GOT3 (cell line): ENCODE measurements around the gene RGMB.

Experiments
- DNase-seq: peaks from one replicate; lab custom pipeline; 2025; ENCODE audit warnings: mixed read lengths; lab: John Stamatoyannopoulos, UW

Gene RGMB

DNA sequence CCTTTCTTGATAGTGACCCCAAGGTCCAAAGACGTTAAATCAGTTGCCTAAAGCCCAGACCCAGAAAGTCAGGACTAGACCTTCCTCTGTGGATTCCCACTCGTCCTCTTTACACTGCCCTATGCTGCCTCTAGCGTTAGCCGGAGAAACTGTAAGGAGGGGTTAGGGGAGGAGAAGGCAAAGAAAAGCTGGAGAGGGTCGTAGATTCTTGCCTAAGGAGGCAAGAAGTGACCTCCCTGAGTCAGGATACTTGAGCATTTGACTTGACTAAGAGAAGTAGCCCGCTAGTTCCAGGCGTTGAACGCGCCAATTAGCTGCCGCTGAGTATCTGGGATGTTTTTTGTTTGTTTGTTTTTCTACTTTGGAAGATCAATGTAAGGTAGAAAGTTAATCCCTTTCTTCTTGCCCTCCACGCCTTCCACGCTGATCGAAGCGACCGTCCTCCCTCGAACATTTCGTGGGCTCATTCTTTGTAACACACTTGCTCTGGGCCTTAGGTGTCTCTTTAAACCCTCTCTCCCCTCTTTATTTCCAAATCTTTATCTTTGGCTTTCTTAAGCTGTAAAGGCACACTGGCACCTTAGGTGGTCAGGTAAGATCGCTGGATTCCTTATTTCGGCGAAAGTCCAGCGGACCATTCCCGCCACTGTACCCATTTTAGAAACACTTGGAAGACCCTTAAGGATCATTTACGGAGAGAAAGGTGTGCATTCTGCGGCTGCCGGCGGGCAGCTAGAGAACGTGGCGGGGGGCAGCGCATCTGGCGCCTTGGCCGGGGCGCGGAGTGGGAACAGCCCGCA lies 5.1 kb upstream of the RGMB start:
- DNase-seq: no peak

DNA sequence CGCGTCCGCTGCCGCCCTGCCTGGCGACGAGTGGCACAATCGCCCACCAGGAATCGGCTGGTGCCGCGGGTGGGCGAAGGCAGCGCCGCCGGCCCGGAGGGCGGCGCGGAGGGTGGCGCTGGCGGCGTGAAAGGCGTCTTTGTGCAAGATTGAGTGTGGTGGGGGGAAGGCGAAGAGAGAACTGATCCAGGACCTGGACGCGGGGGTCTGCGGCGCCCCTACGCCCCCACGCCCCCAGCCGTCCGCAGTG lies 4.6 kb upstream of the RGMB start:
- DNase-seq: no peak

DNA sequence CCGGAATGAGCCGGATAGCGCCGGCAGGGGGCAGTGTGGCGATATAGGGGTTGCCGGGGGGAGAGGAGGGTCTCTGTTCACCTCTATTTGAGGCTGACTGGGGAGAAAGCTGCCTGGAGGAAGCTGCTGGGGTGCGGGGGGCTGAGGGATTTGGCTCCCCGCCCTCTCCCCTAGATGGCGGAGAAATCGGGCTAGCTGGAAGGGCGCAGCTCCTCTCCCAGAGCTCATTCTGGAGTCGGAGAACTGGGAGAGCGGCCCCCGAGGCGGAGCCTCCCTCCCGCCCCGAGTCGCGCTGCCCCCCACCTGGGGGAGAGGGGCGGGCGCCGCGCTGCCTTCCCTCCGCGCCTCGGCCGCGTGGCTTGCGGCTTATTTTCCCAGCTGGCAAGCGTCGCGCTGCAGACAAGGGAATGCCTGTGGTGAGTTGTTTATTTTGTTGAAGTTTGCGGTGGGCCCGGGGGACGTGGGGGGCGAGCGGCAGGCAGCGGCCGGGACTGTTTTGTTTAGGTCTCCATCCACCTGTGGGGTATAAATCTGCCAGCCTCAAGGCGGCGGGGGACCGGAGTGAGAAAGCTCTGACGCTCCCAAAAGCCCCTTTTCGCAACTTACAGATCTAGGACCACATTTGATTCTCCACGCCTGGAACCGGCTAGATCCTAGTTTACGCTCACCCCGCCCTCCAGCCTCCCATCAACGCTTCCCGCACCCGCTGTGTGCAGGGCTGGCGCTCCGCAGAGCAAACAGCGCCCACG lies 4.1 kb upstream of the RGMB start:
- no peak for DNase-seq

DNA sequence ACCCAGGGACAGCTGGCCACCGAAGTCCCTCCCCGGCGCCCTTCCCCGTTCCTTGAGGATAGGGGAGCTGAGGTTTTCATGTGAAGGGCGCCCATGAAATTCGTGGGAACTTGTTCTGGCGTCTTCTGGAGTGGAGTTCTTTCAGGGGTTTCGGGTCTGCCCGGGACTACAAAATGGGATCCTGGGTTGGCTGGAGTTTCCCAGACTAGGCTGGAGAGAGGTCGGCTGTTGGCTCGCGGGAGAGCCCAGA lies 3.6 kb upstream of the RGMB start:
- no peak for DNase-seq

DNA sequence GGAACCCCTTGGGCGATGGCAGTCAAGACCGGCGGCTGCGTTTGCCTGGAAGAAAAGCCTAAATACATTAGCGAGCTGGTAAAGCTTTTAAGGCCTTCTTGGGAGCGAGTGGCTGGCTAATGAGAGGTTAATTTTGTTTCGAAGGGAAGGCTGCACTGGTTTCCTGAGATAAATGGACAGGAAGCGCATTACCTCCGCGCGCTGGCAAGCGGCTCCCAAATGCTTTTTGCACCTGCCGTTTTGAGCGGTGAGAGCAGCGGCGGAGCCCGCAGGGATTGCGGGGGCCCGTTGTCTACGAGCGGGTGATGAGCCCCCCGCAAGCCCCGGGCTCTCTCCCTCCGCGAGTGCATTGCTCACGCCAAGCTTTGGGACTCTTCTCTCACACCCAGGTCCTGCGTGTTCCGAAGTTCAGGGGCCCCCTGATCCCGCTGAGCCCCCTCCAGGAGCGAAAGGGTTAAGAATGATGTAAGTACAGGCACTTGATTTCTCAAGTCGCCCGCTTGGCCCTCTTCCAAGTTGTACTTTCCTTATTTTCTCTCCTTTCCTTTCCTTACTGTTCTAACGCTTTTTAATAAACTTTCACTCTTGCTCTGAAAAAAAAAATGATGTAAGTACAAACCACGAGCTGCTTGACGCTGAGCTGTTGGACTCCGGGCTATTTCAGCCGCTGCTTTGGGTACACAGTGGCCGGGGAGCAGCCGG lies 3.1 kb upstream of the RGMB start:
- DNase-seq: no peak

DNA sequence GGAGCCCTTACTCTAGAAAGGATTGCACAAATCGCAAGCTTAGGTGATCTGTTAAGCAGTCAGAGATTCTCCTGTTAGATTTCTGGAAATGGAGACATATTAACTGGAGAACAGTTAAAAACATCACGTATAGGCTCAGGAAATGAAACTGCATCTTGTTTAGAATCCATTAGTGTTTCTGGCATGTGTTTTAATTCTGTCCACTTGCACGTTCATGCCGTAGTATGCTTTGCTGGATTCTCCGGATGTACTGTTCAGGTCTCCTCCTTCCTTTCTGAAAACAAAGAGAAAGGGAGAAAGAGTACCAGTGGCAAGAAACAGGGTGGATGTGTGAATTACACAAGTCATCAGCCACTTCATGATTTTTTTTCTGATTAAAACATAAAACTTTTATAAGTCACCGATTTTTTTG lies 2.5 kb upstream of the RGMB start:
- no peak for DNase-seq

DNA sequence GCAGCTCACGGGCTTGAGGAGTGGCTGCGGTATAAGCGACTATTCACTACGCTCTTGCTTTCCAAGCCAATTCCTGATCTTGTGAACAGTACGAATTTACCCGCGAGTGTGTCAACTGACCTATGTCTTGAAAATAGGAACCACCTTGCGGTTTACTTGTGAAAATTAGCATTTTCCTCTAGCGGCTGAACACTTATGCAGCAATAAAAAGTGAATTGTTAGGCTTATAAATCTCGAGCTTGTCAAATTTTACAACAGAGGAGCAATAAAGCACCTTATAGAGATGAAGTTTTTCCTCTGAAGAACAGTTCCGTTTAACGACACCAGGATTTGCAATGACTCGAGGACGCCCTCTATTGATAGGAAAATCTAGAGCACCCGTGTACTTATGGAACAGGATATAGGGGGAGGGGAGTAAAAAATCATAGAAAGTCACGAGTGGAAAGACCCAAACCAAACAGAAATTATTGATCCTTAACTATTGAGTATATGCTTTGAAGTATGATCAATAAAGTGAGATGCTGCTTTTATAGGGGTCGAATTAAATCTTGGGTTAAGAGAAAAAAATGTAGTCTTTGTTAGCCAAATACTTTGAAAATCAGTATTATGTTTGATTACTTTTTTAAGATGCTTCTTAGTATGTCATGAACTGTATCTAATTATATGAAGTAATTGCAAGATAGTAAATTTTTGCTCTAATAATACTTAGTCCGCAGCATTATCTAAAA lies 1.9 kb upstream of the RGMB start:
- no peak for DNase-seq

DNA sequence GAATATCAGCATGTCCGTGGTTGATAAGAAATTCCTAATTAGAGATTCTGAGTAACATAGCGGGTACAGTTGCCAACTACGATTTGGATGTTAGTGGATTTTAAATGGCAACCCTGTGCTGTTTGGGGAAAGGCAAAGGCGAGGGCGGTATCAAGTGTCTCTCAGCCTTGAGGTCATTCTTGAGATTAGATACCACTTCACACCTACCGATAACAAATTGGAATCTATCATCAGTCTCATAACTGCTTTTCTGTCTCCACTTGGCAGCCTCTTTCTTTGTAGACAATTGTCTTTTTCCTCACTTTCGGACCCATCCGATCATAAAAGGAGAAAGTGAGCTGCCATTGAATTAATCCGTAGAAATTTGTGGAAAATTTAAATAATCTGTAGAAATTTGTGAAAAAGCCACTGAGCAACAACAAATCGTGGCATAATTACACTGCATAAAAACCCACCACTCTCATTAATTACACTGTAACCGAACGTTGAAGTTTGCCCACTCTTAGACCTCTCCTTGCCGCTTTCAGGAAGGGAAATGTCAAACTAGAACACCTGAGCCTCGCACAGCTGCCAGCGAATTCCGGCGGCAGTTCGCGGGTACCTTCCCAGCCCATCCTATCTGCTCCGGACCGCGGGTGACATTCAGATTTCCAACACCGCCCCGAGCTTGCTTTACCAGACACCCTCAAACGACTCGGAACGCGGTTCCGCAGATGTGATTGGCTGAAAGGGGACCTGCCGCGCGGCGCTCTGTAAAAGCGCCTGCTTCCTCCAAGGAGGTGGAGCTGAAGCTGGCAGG lies 849 bp upstream of the RGMB start:
- no peak for DNase-seq

DNA sequence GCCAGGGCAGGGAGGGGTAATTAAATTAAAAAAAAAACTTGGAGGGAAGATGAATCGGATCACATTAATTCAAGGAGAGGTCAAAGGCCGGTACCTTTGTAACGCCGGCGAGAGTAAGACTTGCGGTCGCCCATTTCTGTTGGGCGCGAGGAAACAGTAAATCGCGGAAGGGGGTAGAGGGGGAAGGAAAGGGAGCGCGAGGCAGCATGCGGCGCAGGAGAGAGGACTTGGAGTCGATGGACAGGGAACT lies 324 bp upstream of the RGMB start:
- DNase-seq: no peak

DNA sequence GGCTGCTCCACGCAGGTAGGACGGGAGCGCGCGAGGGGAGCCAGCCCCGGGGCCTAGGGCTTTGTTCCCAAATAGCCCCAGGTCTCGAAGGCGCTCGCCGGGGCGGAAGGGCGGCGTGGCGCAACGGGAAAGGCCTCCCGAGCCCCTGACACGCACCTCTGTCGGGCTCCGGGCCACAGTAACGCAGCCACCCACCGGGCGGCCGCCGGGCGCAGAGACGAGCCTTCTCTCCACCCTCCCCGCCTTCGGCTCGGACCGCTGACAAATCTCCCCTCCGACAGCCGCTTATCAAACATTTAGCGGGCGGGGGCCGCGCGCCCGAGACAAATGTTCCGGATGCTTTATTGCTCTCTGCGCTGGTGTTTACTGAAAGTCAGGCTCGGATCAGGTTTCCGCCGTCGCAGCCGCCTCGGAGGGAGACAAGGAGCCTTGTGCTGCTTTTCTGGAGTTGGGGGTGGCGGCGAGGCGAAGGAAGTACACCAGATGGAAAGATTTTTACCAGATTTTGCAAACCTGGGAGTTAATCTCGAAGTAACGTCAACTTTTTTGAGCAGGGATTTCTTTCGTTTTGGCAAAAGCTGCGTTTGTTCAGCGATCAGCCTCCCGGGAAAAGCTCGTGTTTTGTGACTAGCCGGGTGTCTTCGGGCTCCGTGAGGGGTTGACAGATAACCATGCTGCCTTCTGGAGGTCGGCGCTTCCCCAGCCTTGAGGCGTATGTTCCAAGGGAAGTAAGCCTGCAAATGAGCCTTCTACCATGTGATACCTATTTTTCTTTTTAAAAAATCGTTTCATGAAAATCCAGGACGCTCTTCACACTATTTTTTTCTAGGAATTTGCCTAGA lies 950 bp downstream of the RGMB start:
- DNase-seq: no peak

DNA sequence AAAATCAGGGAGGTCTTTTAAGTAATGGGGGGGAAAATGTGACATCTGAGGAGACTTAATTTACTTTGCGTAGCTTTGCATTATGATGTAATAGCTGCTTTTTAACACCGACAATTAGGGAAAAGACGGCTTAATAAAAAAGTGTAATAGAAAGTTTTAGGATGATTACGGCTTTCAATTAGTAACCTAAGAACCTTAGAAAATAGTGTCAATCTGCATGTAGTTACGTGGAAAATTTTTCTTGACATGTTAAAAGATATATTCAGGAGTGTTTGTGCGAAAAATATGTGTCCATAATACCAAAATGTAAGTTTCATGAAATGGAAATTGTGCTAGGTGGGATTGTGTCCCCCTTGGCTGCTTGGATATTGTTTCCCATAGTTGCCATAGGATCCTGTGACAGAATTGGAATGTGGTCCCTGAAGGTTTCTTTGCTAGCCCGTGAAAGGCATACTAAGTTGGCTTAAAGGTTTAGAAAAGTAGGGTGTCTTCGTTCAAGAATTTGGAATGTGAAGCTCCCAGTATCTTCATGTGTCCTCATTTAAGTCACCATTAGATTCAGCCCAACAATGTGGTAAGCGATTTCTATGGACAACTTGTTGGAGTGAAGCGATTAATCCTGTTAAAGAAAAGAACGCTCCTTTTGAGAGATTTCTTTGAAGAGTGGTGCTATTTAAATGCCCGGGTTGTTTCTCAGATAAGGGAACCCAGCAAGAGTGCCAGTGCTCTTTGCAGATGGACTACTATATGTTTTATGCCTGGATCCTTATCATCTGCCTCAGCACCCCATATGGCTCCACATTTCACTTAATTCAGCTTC lies 2.0 kb downstream of the RGMB start:
- DNase-seq: no peak

DNA sequence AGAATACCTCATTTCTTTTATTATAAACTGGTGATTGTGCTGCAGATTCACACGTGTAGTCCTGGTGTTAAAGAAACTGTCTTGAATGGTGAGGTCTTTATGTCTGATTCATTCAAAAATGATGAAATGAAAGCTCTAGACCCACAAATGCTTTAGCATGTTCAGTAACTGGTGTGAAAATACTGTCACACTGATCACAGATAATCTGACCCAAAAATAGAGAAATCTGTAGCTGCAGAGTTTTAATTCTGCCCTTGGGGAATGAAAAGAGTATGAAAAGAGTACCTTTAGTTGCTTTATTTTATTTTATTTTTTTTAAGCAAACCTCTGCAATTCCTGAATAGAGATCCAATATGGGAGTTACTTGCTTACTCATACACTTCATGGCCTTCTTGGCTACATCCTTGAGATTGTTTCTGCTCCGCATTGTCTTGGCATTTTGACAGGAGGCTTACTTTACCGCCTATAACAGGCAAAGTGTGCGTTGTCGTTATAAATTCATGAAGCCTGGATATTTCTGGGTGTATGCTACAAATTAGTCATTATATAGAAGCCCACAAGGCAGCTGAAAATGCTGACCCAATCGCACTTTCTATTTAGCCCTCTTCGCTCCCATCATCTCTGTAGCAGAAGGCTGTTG lies 2.7 kb downstream of the RGMB start:
- DNase-seq: no peak

DNA sequence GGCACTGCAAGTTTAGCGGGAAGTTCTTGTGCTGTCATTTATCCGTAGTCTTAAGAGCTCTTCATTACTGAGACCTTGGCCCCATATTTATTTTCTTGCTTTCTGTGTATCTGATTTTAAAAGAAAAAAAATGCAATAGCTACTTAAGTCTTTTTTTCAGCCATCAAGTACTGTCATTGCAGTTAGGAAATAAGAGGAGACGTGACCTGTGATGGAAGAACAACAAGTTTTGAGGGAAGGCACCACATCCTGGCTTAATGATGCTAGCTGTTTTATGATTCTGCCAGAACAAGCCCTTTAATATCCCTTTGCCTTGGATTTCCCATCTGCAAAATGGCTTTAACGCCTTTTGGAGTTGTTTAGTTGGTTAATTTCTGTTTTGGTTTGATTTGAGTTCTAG lies 3.8 kb downstream of the RGMB start:
- no peak for DNase-seq

DNA sequence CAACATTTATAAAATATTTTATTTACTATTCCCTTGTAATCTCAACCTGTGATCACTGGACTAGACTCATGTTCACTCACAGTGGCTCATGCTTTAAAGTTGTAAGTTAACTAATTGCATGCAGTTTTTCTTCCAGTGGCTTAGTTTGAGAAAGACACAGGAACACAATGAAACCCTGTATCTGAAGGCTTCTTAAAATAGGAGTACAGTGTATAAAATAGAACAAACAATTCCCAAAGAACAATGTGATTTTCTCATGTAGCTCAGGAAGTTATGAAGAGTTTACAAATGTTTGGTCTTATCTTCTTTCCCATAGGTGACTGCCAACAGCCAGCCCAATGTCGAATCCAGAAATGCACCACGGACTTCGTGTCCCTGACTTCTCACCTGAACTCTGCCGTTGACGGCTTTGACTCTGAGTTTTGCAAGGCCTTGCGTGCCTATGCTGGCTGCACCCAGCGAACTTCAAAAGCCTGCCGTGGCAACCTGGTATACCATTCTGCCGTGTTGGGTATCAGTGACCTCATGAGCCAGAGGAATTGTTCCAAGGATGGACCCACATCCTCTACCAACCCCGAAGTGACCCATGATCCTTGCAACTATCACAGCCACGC lies 5.9 kb downstream of the RGMB start:
- no peak for DNase-seq

DNA sequence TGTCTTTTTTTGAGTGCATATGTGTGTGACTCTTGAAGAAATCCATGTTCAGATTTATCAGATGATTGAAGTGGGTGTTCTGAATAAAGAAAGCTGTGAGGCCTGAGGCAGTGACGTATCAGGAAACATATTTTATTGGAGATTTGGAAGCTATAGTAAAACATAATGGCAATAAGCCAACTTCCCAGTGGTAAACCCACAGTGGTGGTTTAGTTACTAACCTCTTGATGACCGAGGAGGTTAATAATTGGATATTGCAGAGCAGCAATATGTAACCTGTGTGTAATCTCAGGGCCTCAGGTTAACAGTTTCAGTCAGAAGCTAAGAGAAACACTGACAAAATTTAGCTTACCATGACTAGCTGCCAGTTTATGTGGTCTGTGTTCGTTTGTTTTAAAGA lies 6.9 kb downstream of the RGMB start:
- no peak for DNase-seq

DNA sequence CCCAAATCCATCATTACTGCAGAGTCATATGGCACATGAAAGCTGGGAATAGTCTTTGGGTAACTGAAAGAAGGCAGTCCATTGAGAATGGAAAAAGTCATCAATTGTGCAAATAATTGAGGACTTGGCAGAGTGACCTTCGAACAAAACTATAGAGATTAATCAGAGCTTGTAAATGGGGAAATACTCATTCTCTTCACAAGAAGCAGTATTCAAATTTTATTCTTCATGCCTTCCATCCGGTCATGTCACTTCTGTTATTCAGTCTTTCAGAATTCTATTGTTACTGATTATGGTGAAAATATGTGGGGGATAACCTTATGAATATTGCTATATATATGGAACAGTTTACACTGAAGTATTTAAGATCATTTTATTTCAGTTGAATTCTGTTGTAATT lies 8.1 kb downstream of the RGMB start:
- DNase-seq: no peak

DNA sequence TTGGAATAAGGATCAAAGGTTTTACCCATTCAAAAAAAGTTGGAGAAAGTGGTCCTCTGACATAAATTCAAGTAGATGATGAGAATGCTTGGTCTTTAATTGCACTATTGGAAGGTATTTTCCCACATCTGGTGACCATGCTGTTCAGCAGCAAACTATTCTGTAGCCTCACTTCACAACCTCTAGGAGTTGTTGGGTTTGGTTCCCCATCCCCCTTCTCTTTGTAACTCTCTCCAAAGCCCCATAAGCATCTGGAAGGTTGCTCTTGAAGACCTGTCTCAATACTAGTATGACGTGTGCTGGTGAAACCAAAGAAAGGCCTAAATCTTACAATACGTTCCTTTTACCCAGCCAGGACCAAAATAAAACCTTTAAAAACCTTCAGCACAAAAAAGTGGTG lies 8.5 kb downstream of the RGMB start:
- DNase-seq: no peak

DNA sequence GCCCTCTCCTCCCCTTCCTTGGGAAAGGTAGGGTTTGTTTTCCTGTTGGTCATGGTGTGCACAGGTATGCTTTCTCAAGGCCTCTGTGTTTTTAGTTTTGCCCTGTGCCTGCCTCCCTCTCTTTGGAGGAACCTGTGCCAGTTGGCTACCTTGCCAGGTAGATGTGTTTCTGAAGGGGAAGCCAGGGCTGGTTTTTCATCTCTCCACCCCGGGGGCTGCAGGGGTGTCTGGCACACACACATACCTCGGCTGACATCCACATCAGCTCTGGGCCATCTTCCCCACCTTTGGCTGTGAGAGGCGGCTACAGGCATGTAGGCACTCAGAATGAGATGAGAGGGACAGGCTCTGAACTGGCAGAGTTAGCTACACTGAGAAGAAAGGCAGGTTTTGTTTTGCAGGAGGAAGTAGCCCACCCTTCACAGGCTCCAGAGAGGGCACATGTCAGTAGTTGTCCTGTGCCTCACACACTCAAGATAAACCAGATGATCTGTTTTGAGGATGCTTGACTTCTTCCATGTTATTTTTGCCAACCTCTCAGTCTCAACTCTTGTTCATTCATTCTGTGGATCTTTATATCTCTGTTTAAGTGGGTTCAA lies 9.7 kb downstream of the RGMB start:
- no peak for DNase-seq

DNA sequence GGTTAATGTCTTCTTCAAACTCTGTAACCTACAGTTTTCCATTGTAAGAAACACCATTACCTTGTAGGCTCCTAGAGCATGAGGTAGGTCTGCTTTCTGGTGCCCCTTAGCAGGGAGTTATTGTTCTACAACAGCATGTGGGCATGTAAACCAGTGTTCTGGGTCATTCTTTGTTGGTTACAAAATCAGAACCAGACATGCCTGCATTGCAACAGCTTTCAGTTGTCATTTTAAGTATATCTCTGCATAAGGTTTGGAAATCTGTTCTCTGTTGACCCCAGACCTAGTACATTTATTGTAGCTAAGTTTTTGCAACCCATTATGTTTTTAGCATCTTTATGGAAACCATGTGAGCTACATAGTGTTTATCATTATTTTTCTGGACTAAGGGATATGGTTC lies 10.9 kb downstream of the RGMB start:
- no peak for DNase-seq
